Mammary epithelial cell (primary cell): ENCODE data around the gene GAS2L1.

Experiments used
- EZH2 ChIP-seq: IDR thresholded peaks from 2 replicates; pipeline ENCODE4 v1.6.1; 2012; ENCODE audit warnings: low read length, inconsistent platforms, borderline replicate concordance
- TF ChIP-seq, protein P1 (sequence below), 2 donors: IDR thresholded peaks in 1 of 2; conservative IDR thresholded peaks in 1 of 2; 2 replicates each; pipeline ENCODE4 v1.5.1; 2011 to 2012; ENCODE audit warnings: inconsistent platforms in 2 of 2, low read length in 2 of 2, mild to moderate bottlenecking in 2 of 2, control low read depth in 1 of 2, low read depth in 1 of 2; ENCODE audit not compliant: insufficient read depth in 1 of 2; ENCODE audit errors: extremely low read depth in 1 of 2

DNA sequence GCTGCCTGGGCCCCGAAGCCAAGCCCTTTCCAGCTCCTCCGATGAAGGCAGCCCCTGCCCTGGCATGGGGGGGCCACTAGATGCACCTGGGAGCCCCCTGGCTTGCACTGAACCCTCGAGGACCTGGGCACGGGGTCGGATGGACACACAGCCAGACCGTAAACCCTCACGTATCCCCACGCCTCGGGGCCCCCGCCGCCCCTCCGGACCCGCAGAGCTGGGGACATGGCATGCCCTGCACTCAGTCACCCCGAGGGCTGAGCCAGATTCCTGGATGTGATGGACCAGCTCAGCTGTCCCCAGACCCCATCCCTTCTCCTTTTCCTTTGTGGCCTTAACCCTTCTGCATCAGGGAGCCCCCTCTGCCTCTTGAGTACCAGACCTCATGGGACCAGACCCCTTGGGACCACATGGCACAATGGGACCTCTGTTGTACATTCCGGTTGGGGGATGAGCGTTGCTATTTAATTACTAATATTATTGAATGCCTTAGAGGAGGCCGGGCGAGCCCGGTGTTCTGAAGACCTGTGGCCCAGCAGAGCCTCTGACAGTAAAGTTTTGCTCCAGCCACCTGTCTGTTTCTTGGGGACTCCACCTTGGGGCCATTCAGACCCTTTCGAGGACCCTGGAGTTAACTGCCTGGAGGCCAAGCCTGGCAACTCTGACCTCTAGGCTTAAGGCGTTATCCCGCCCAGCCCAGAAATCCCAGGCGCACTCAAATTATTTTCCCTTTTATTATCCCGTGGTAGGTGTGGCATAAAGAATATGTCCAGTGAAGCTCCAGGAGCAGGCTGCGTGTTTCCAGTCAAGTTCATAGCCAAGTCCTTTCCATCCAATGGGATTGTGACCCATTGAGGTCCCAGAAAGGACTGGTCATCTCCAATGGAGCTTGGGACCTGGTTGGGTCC, 6.0 kb downstream of the GAS2L1 start:
- TF ChIP-seq, protein P1, sequence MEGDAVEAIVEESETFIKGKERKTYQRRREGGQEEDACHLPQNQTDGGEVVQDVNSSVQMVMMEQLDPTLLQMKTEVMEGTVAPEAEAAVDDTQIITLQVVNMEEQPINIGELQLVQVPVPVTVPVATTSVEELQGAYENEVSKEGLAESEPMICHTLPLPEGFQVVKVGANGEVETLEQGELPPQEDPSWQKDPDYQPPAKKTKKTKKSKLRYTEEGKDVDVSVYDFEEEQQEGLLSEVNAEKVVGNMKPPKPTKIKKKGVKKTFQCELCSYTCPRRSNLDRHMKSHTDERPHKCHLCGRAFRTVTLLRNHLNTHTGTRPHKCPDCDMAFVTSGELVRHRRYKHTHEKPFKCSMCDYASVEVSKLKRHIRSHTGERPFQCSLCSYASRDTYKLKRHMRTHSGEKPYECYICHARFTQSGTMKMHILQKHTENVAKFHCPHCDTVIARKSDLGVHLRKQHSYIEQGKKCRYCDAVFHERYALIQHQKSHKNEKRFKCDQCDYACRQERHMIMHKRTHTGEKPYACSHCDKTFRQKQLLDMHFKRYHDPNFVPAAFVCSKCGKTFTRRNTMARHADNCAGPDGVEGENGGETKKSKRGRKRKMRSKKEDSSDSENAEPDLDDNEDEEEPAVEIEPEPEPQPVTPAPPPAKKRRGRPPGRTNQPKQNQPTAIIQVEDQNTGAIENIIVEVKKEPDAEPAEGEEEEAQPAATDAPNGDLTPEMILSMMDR (conservative IDR thresholded peaks at IDR 0.05 in 1 of 2, IDR thresholded peaks at IDR 0.05 in 1 of 2; ENCODE audit: extremely low read depth in 1 of 2, insufficient read depth in 1 of 2, low read depth in 1 of 2, low read length in 2 of 2): no peak
- TF ChIP-seq EZH2: no peak
